Fibroblast of mammary gland (primary cell): ENCODE measurements around the gene MED17.

Experiments
- DNase-seq: peaks from one replicate; pipeline ENCODE4 v3.0.0-alpha.2; 2010; ENCODE audit warnings: low read depth
- H3K4me3 ChIP-seq: 2 replicates; pipeline ENCODE4 v1.5.1; 2011; ENCODE audit warnings: low read depth, mild to moderate bottlenecking, low read length, moderate library complexity; ENCODE audit not compliant: control insufficient read depth
- CTCF ChIP-seq: conservative IDR thresholded peaks from 2 replicates; pipeline ENCODE4 v1.5.1; 2011; ENCODE audit warnings: low read depth, low read length, inconsistent platforms; ENCODE audit not compliant: control insufficient read depth, insufficient read depth

MED17 gene

GRCh38 chr11:93838967-93839366, 54.9 kb downstream of the MED17 start:
- no peak for DNase-seq
- no peak overlapping the region for H3K4me3 ChIP-seq
- TF ChIP-seq CTCF, result no peak

GRCh38 chr11:93840180-93840579, 56.1 kb downstream of the MED17 start:
- TF ChIP-seq CTCF, result no peak
- DNase-seq, result no peak

GRCh38 chr11:93840981-93841380, 56.9 kb downstream of the MED17 start:
- H3K4me3 ChIP-seq, result no peak overlapping the region
- no peak for TF ChIP-seq CTCF
- no peak for DNase-seq

More at GRCh38 chr11:93840180-93840579, 56.1 kb downstream of the MED17 start:
- no peak overlapping the region for H3K4me3 ChIP-seq

- no peak for DNase-seq
- H3K4me3 ChIP-seq, result no peak overlapping the region
- no peak for TF ChIP-seq CTCF
Measured at GRCh38 chr11:93841446-93841845, 57.4 kb downstream of the MED17 start.

- TF ChIP-seq CTCF, result no peak
- no peak overlapping the region for H3K4me3 ChIP-seq
- no peak for DNase-seq
Measured at GRCh38 chr11:93842034-93842433, 58.0 kb downstream of the MED17 start.

GRCh38 chr11:93842461-93842860, 58.4 kb downstream of the MED17 start:
- H3K4me3 ChIP-seq, result no peak overlapping the region
- TF ChIP-seq CTCF, result no peak
- DNase-seq, result peak; percentile 54

GRCh38 chr11:93843906-93844305, 59.8 kb downstream of the MED17 start:
- H3K4me3 ChIP-seq, result no peak overlapping the region
- DNase-seq, result no peak
- no peak for TF ChIP-seq CTCF
